ENCODE results near the gene WARS2. TPM values are rescaled to one million over a fixed set of nuclear protein-coding genes. Genes with fewer than 3 reads are reported as not detected.

Gene WARS2
- total and polyA plus RNA-seq, 2 of the 8 experiments (the other 6 are each of a cell fraction or from before 2014, with no cell fraction given): 4.3 to 12.9 TPM

DNA sequence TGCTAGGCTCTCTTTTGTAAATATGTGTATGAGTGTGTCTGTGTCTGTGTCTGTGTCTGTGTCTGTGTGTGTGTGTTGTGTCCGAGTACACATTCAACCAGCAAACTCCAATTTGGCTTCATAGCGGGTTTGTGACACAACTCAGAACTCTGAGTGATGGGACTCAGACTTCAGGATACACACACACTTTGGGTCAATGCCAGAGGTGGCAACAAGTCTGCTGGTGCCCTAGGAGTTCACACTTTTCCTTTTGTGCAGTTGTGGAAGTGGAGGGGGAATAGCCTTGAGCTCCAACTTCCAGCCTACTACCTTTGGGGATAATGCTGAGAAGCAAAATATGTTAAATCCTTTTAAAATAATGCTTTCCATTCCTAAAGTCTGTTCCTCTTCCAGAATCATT lies 135.7 kb downstream of the WARS2 start:
- H3K23me2 ChIP-seq (ENCODE audit: low read depth, low read length): peaks cover 2% of the 10 kb centered on the region; the same call in 1 of the 2 replicates
- no peak overlapping the region for H3K4me2 ChIP-seq (ENCODE audit: insufficient read depth in 1 of 2, low read depth in 2 of 2, low read length in 2 of 2)
- peaks cover 86 to 96% (median 91%) of the 10 kb centered on the region in 4 experiments for H3K27me3 ChIP-seq (replicated peaks in 1 of 4; ENCODE audit: control insufficient read depth in 3 of 4, extremely low read depth in 1 of 4, insufficient read depth in 3 of 4, low read length in 3 of 4)
- H3K23ac ChIP-seq (ENCODE audit: insufficient read length): no peak overlapping the region
- no peak overlapping the region for H3K4ac ChIP-seq (replicated peaks; ENCODE audit: insufficient read length, low read depth, low read length)
- no peak overlapping the region for H2BK20ac ChIP-seq (ENCODE audit: low read length)
- H4K8ac ChIP-seq (ENCODE audit: extremely low read depth, insufficient read depth, low read length): no peak overlapping the region
- FAIRE-seq (no peak), DNase-seq (ENCODE audit: low read depth in 1 of 2, low spot score in 2 of 2) (no peak)
- no peak overlapping the region for H2AFZ ChIP-seq (ENCODE audit: low read length)
- H3K4me1 ChIP-seq (replicated peaks in 1 of 4; ENCODE audit: control insufficient read depth in 3 of 4, insufficient read depth in 4 of 4, low read length in 3 of 4): peaks cover 8 to 37% (median 15%) of the 10 kb centered on the region in 4 experiments
- no peaks in the 10 kb centered on the region for H3K79me1 ChIP-seq (ENCODE audit: low read depth, low read length)
- H4K5ac ChIP-seq (ENCODE audit: insufficient read length, low read depth, low read length): no peak overlapping the region
- POLR2A ChIA-PET (ENCODE audit: partially characterized antibody): no interaction called here
- H2AK5ac ChIP-seq (ENCODE audit: low read depth, low read length): no peak overlapping the region
- peaks cover 0 to 5% (median 0%) of the 10 kb centered on the region in 4 experiments; a peak in 1 of 8 replicates for H3K36me3 ChIP-seq (ENCODE audit: control insufficient read depth in 2 of 4, insufficient read depth in 4 of 4, low read length in 3 of 4)
- H3K79me2 ChIP-seq (ENCODE audit: control insufficient read depth in 1 of 2, insufficient read depth in 2 of 2, low read length in 2 of 2): no peaks in the 10 kb centered on the region
- no peak overlapping the region for H3K18ac ChIP-seq (ENCODE audit: extremely low read depth, low read length)
- no peak overlapping the region for H3K9ac ChIP-seq (replicated peaks in 1 of 4; ENCODE audit: extremely low read depth in 1 of 4, low read depth in 3 of 4, low read length in 3 of 4)
- H4K20me1 ChIP-seq (replicated peaks in 1 of 2; ENCODE audit: control insufficient read depth in 1 of 2, insufficient read depth in 2 of 2, low read length in 2 of 2): peaks cover 3 to 17% of the 10 kb centered on the region in 2 experiments
- H2BK12ac ChIP-seq (ENCODE audit: low read depth, low read length): no peak overlapping the region
- no peak overlapping the region for H3K27ac ChIP-seq (ENCODE audit: low read depth, low read length)
- H3K14ac ChIP-seq (ENCODE audit: insufficient read length): no peak overlapping the region
- H3K9me3 ChIP-seq (ENCODE audit: insufficient read depth in 2 of 2, low read depth in 1 of 2, low read length in 1 of 2): no peaks in the 10 kb centered on the region
- no peak overlapping the region for H2BK5ac ChIP-seq (ENCODE audit: low read depth, low read length)
- no peak overlapping the region for H3K56ac ChIP-seq (replicated peaks; ENCODE audit: insufficient read length, low read depth, low read length)
- H4K91ac ChIP-seq (replicated peaks; ENCODE audit: insufficient read length, low read length): no peak overlapping the region
- CTCF ChIA-PET (ENCODE audit: partially characterized antibody): interaction anchor here (1.2 to 5.9 kb wide), 4 partner anchors 11 to 271 kb away, joined by 4 to 35 read pairs (median 4); no protein-coding TSS in a partner anchor
- 37% methylated on average over 2 of the region's 2 CpGs; no CpG with 5 or more reads in 1 of the 2 experiments for WGBS, 2 experiments (ENCODE audit: extremely low coverage in 1 of 2, insufficient coverage in 1 of 2, insufficient read length in 1 of 2, insufficient replicate concordance in 2 of 2, low coverage in 1 of 2, low lambda C conversion rate in 2 of 2, missing lambda C conversion rate in 1 of 2)
- no peak overlapping the region for H2BK120ac ChIP-seq (replicated peaks; ENCODE audit: low read depth, low read length)
- no peak overlapping the region for H2BK15ac ChIP-seq (ENCODE audit: low read length)
- no peak overlapping the region for H3K4me3 ChIP-seq (ENCODE audit: extremely low read depth in 1 of 4, insufficient read depth in 2 of 4, low read depth in 3 of 4, low read length in 4 of 4)
- TF ChIP-seq NRF1 (IDR thresholded peaks at IDR 0.05; ENCODE audit: low read depth, low read length) (no peak), SP4 (IDR thresholded peaks at IDR 0.05; ENCODE audit: low read length) (no peak), CTBP2 (IDR thresholded peaks at IDR 0.05; ENCODE audit: borderline replicate concordance, insufficient read depth, insufficient read length, low read length) (no peak), TEAD4 (IDR thresholded peaks at IDR 0.05; ENCODE audit: low read depth, low read length) (no peak), ATF2 (IDR thresholded peaks at IDR 0.05; ENCODE audit: low read length) (no peak), POLR2AphosphoS5 (IDR thresholded peaks at IDR 0.05; ENCODE audit: low read depth, low read length) (no peak), MAFK (IDR thresholded peaks at IDR 0.05; ENCODE audit: low read depth, low read length) (no peak), JUND (IDR thresholded peaks at IDR 0.05; ENCODE audit: low read length) (no peak), EZH2 (IDR thresholded peaks at IDR 0.05; ENCODE audit: low read depth, low read length, severe bottlenecking) (no peak)
- TF ChIP-seq, protein P1, sequence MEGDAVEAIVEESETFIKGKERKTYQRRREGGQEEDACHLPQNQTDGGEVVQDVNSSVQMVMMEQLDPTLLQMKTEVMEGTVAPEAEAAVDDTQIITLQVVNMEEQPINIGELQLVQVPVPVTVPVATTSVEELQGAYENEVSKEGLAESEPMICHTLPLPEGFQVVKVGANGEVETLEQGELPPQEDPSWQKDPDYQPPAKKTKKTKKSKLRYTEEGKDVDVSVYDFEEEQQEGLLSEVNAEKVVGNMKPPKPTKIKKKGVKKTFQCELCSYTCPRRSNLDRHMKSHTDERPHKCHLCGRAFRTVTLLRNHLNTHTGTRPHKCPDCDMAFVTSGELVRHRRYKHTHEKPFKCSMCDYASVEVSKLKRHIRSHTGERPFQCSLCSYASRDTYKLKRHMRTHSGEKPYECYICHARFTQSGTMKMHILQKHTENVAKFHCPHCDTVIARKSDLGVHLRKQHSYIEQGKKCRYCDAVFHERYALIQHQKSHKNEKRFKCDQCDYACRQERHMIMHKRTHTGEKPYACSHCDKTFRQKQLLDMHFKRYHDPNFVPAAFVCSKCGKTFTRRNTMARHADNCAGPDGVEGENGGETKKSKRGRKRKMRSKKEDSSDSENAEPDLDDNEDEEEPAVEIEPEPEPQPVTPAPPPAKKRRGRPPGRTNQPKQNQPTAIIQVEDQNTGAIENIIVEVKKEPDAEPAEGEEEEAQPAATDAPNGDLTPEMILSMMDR (IDR thresholded peaks at IDR 0.05; ENCODE audit: control extremely low read depth in 1 of 3, insufficient read depth in 1 of 3, low read depth in 1 of 3, low read length in 3 of 3): no peak

Measured in H1 (cell line).